GM12872 (cell line): ENCODE results near the gene SYNGR2.

Experiments
- CTCF ChIP-seq: IDR thresholded peaks from 3 replicates; pipeline ENCODE4 v1.5.1; 2011; ENCODE audit warnings: low read depth, mild to moderate bottlenecking, low read length, moderate library complexity; ENCODE audit not compliant: insufficient read depth

The SYNGR2 gene

GRCh38 chr17:78143214-78144146 is 24.9 kb upstream of the SYNGR2 start:
- TF ChIP-seq CTCF, result no peak

- peak; percentile 16; the same call in 1 of the 3 replicates for TF ChIP-seq CTCF
Measured at GRCh38 chr17:78144147-78144719, 24.1 kb upstream of the SYNGR2 start.

GRCh38 chr17:78144736-78145641 is 23.4 kb upstream of the SYNGR2 start:
- TF ChIP-seq CTCF, result no peak

- TF ChIP-seq CTCF, result no peak
Measured at GRCh38 chr17:78146471-78146869, 21.9 kb upstream of the SYNGR2 start.

- TF ChIP-seq CTCF, result no peak
Measured at GRCh38 chr17:78146881-78147280, 21.5 kb upstream of the SYNGR2 start.

GRCh38 chr17:78147315-78147998 is 20.9 kb upstream of the SYNGR2 start:
- no peak for TF ChIP-seq CTCF
